Esophagus muscularis mucosa (tissue), 4 donors: ENCODE results near the gene DSP.

Experiments
- EP300 ChIP-seq: sonication (generic); formaldehyde crosslinking; IDR thresholded peaks from one replicate; pipeline ENCODE4 v1.6.1; 2017; ENCODE audit warnings: antibody characterized with exemption
- POLR2A ChIP-seq: fragments of 450-650 bp; IDR thresholded peaks from one replicate; pipeline ENCODE4 v1.6.1; 2017; ENCODE audit warnings: antibody characterized with exemption, moderate library complexity, mild to moderate bottlenecking, low read depth
- POLR2AphosphoS5 ChIP-seq, 2 donors: sonication (generic); formaldehyde crosslinking; IDR thresholded peaks; one replicate each; pipeline ENCODE4 v1.6.1; 2017; ENCODE audit warnings: antibody characterized with exemption in 2 of 2
- TF ChIP-seq, protein P1 (sequence below), 3 experiments: fragments of 200-600 bp in 2 of 3; fragments of 450-650 bp in 1 of 3; sonication (generic) in 2 of 3; IDR thresholded peaks; one replicate each; pipeline ENCODE4 v1.5.1; 2017 to 2019; ENCODE audit warnings: antibody characterized with exemption in 3 of 3, mild to moderate bottlenecking in 2 of 3, moderate library complexity in 1 of 3

DNA sequence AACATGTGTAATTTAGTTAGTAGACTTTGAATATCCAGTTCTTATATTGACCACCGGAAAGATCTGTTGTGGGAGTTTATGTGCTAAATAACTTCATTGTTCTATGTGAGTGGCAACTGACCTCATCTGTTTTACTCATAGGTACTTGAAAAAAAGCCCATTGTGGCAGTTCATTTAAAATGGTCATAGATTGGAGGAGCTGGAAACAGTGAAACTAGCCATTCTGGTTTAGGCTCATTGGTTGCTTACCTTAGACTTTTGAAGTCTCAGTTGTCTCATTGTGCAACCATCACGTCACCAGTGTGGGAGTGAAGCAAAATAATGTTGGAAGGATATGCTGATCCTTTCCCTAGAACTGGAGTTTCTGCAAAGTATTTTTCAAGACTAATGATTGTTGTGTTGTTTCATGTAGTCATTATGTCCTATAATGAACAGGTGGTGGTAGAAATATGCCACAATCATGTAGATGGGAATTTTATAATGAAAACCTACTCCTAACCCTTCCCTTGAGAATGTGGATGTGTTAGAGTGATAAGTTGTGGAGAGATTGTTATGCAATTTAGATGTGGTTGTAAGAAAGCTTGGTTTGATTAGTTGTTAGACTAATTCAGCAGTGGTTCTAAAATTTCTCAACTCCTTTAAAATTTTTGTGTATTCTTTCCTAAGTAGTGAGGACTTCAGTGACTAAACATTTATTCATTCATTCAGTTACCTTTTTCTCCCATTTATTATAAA, 18.3 kb downstream of the DSP start:
- TF ChIP-seq, protein P1, sequence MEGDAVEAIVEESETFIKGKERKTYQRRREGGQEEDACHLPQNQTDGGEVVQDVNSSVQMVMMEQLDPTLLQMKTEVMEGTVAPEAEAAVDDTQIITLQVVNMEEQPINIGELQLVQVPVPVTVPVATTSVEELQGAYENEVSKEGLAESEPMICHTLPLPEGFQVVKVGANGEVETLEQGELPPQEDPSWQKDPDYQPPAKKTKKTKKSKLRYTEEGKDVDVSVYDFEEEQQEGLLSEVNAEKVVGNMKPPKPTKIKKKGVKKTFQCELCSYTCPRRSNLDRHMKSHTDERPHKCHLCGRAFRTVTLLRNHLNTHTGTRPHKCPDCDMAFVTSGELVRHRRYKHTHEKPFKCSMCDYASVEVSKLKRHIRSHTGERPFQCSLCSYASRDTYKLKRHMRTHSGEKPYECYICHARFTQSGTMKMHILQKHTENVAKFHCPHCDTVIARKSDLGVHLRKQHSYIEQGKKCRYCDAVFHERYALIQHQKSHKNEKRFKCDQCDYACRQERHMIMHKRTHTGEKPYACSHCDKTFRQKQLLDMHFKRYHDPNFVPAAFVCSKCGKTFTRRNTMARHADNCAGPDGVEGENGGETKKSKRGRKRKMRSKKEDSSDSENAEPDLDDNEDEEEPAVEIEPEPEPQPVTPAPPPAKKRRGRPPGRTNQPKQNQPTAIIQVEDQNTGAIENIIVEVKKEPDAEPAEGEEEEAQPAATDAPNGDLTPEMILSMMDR (IDR thresholded peaks at IDR 0.05) = no peak
- TF ChIP-seq POLR2A (no peak), POLR2AphosphoS5 (IDR thresholded peaks at IDR 0.05) (no peak), EP300 (no peak)
